GM12878 (cell line): Measurements from ENCODE around the gene NCAM1. TPM values are rescaled to one million over a fixed set of nuclear protein-coding genes. Genes with fewer than 3 reads are reported as not detected.

Source experiments
- ATAC-seq: fragments of 200-7000 bp; cut with Tn5 transposase; 3 replicates; pipeline ENCODE4 v1.9.1; 2020; ENCODE audit warnings: mild to moderate bottlenecking, moderate library complexity
- BruUV-seq: library from RNA; stranded (reverse); fragments of 400-500 nt; replicated peaks from 2 replicates; lab custom pipeline; 2021; lab: Mats Ljungman, UMichigan
- CTCF ChIA-PET: fragments of 300-600 bp; sonication (Branson Sonifier 250); formaldehyde crosslinking; extraction: SDS; loops from one replicate; lab custom pipeline; 2021; ENCODE audit warnings: inconsistent platforms; lab: Yijun Ruan, JAX
- POLR2A ChIA-PET: fragments of 350-600 bp; formaldehyde crosslinking; extraction: SDS; loops from one replicate; lab custom pipeline; 2021; ENCODE audit warnings: inconsistent platforms; lab: Charles Lee
- RAD21 ChIA-PET: fragments of 300-600 bp; sonication (Branson Sonifier 250); formaldehyde crosslinking; loops from one replicate; lab custom pipeline; 2023; ENCODE audit warnings: antibody characterized with exemption; ENCODE audit not compliant: unreplicated experiment; lab: Charles Lee
- SMC1A ChIA-PET: fragments of 300-600 bp; sonication (Branson Sonifier 250); formaldehyde crosslinking; loops from one replicate; lab custom pipeline; 2023; ENCODE audit not compliant: unreplicated experiment, uncharacterized antibody; lab: Charles Lee
- DNase-seq: peaks from one replicate; pipeline ENCODE4 v3.0.0-alpha.2; 2011; ENCODE audit warnings: low read depth, low spot score
- FAIRE-seq: peaks from 3 replicates; lab custom pipeline; 2011; peaks lifted over from hg19 to GRCh38; lab: Jason Lieb, UNC
- H2AFZ ChIP-seq: 2 replicates; pipeline ENCODE4 v1.6.0; 2011; ENCODE audit warnings: low read depth, low read length, control low read depth; ENCODE audit not compliant: control insufficient read depth
- H3K27ac ChIP-seq: 2 replicates; pipeline ENCODE4 v1.5.1; 2011; ENCODE audit warnings: control low read depth; ENCODE audit not compliant: control insufficient read depth, insufficient read depth
- H3K27me3 ChIP-seq, 2 experiments: replicated peaks in 1 of 2; 2 replicates each; pipeline versions ENCODE4 v1.6.0 to v1.6.1; 2011; ENCODE audit warnings: low read length in 1 of 2; ENCODE audit not compliant: control insufficient read depth in 2 of 2, insufficient read depth in 2 of 2
- H3K36me3 ChIP-seq, 2 experiments: 2 replicates each; pipeline ENCODE4 v1.5.1; 2011; ENCODE audit warnings: low read length in 1 of 2; ENCODE audit not compliant: control insufficient read depth in 2 of 2, insufficient read depth in 2 of 2
- H3K4me1 ChIP-seq: 2 replicates; pipeline ENCODE4 v1.6.1; 2011; ENCODE audit warnings: mild to moderate bottlenecking, low read length, moderate library complexity, mixed read lengths; ENCODE audit not compliant: control insufficient read depth, insufficient read depth
- H3K4me2 ChIP-seq: 2 replicates; pipeline ENCODE4 v1.6.0; 2011; ENCODE audit warnings: control low read depth; ENCODE audit not compliant: control insufficient read depth, insufficient read depth
- H3K4me3 ChIP-seq: fragments of 200-600 bp; sonication (generic); 2 replicates; pipeline ENCODE4 v1.5.1; 2016
- H3K79me2 ChIP-seq: 2 replicates; pipeline ENCODE4 v1.6.0; 2011; ENCODE audit warnings: low read length; ENCODE audit not compliant: control insufficient read depth, insufficient read depth
- H3K9ac ChIP-seq: 2 replicates; pipeline ENCODE4 v1.8.0; 2011; ENCODE audit warnings: low read length, control low read depth, mixed read lengths; ENCODE audit not compliant: control insufficient read depth, insufficient read depth
- H3K9me3 ChIP-seq: replicated peaks from 3 replicates; pipeline ENCODE4 v1.5.1; 2011; ENCODE audit warnings: mild to moderate bottlenecking, low read length; ENCODE audit not compliant: control insufficient read depth, insufficient read depth
- H4K20me1 ChIP-seq: 2 replicates; pipeline ENCODE4 v1.6.0; 2011; ENCODE audit not compliant: control insufficient read depth, insufficient read depth
- ASH2L ChIP-seq: fragments of 300-600, 200-600 bp; sonication (generic); IDR thresholded peaks from 2 replicates; pipeline ENCODE4 v1.6.1; 2017; ENCODE audit warnings: low read depth, mild to moderate bottlenecking, borderline replicate concordance
- CBX3 ChIP-seq: fragments of 200-600 bp; sonication (generic); IDR thresholded peaks from 2 replicates; pipeline ENCODE4 v1.6.1; 2016; ENCODE audit warnings: low read depth, borderline replicate concordance
- CREB1 ChIP-seq: IDR thresholded peaks from 2 replicates; pipeline ENCODE4 v1.6.1; 2012; ENCODE audit warnings: low read depth, mild to moderate bottlenecking, inconsistent platforms
- GABPA ChIP-seq: IDR thresholded peaks from 2 replicates; pipeline ENCODE4 v1.6.1; 2014; ENCODE audit warnings: antibody characterized with exemption, low read depth, mild to moderate bottlenecking, inconsistent platforms
- RBBP5 ChIP-seq: fragments of 200-600 bp; sonication (generic); conservative IDR thresholded peaks from 2 replicates; pipeline ENCODE4 v1.6.1; 2016
- SRF ChIP-seq, 2 experiments: IDR thresholded peaks; 2 replicates each; pipeline ENCODE4 v1.6.1; 2011; ENCODE audit warnings: low read depth in 2 of 2, low read length in 2 of 2, mild to moderate bottlenecking in 1 of 2, moderate library complexity in 1 of 2
- SUZ12 ChIP-seq: fragments of 200-600 bp; sonication (generic); IDR thresholded peaks from one replicate; pipeline ENCODE4 v1.6.1; 2018; ENCODE audit warnings: antibody characterized with exemption, mild to moderate bottlenecking; ENCODE audit not compliant: unreplicated experiment
- TBL1XR1 ChIP-seq: IDR thresholded peaks from 2 replicates; pipeline ENCODE4 v1.6.1; 2012; ENCODE audit warnings: low read depth, low read length, improper control_type of control experiment
- WGBS: methylation state at CpG from one replicate; pipeline ENCODE4 v1.1.6; 2016; ENCODE audit warnings: low lambda C conversion rate; ENCODE audit not compliant: insufficient replicate concordance, insufficient coverage; ENCODE audit errors: missing lambda C conversion rate; 5-methylcytosine and 5-hydroxymethylcytosine counted together
- in situ Hi-C: fragments of 300-500 bp; cut with MboI; formaldehyde crosslinking; loops from 9 replicates; pipeline ENCODE4 v1.14.3; 2018; ENCODE audit warnings: mixed read lengths
- intact Hi-C: fragments of 100-400 bp; cut with micrococcal nuclease; formaldehyde crosslinking; loops from one replicate; pipeline ENCODE4 v1.14.2; 2022; ENCODE audit not compliant: unreplicated experiment
- polyA plus RNA-seq, 11 experiments: library from polyadenylated mRNA; depleted of rRNA in 4 of 11; unstranded in 6 of 11; stranded (reverse) in 5 of 11; fragments of >200 nt; fragmentation: Nextera tagmentation in 4 of 11; fragmentation: Illumina TruSeq in 1 of 11; extraction: Ambion mirVana in 4 of 11; extraction: Trizol in 1 of 11; gene quantifications; 1 replicate in 1 of 11; 2 replicates in 10 of 11; pipeline versions ENCODE4 v1.2.1 to v1.2.3, GENCODE V29; 2011 to 2016; ENCODE audit warnings: inconsistent platforms in 2 of 11, missing spikeins in 2 of 11, low read depth in 1 of 11
- total RNA-seq, 4 experiments: library from RNA; depleted of rRNA in 3 of 4; stranded (reverse); fragments of >200 nt in 3 of 4; fragmentation: Illumina TruSeq in 1 of 4; extraction: Trizol in 1 of 4; gene quantifications; 2 replicates each; pipeline versions ENCODE4 v1.2.1 to v1.2.3, GENCODE V29; 2013 to 2021
- TF ChIP-seq, protein P1 (sequence below): fragments of 450-650 bp; IDR thresholded peaks from 2 replicates; pipeline ENCODE4 v1.6.1; 2017; ENCODE audit warnings: mild to moderate bottlenecking, low read depth, inconsistent platforms; ENCODE audit not compliant: poor library complexity, severe bottlenecking
- TF ChIP-seq, protein P2 (sequence below): fragments of 150-350 bp; IDR thresholded peaks from 2 replicates; pipeline ENCODE4 v1.6.1; 2014; ENCODE audit warnings: mild to moderate bottlenecking, low read depth, low read length

Gene NCAM1
- total and polyA plus RNA-seq, 10 of the 15 experiments (the other 5 are each of a cell fraction or from before 2014, with no cell fraction given): 0.10 to 0.23 (median 0.11) TPM; not detected in 7

DNA sequence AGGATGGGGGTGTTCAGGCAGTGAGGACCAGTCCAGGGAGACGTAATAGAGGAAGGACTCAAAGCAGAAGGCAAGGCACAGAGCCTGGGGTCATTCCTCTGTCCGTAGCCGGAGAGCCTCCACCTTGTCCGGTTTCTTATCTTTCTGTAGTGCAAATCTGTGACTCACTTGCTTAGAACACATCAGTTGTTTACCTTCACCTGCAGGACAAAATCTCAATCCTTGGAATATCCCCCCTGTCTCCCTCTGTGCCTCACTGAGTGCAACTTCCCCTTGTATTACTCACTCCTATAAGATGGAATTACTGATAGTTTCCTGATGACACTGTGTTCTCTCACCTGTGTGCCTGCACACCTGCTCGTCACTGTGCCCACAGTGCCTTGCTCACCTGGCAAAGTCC is 332.7 kb downstream of the NCAM1 start:
- H3K9me3 ChIP-seq: no peaks in the 10 kb centered on the region
- TF ChIP-seq RBBP5: no peak
- no peak for TF ChIP-seq SRF (IDR thresholded peaks at IDR 0.05; ENCODE audit: low read depth in 2 of 2, low read length in 2 of 2)
- TF ChIP-seq CREB1: no peak
- TF ChIP-seq GABPA: no peak
- TF ChIP-seq ASH2L: no peak
- TF ChIP-seq, protein P1, sequence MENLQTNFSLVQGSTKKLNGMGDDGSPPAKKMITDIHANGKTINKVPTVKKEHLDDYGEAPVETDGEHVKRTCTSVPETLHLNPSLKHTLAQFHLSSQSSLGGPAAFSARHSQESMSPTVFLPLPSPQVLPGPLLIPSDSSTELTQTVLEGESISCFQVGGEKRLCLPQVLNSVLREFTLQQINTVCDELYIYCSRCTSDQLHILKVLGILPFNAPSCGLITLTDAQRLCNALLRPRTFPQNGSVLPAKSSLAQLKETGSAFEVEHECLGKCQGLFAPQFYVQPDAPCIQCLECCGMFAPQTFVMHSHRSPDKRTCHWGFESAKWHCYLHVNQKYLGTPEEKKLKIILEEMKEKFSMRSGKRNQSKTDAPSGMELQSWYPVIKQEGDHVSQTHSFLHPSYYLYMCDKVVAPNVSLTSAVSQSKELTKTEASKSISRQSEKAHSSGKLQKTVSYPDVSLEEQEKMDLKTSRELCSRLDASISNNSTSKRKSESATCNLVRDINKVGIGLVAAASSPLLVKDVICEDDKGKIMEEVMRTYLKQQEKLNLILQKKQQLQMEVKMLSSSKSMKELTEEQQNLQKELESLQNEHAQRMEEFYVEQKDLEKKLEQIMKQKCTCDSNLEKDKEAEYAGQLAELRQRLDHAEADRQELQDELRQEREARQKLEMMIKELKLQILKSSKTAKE: no peak
- no peak for TF ChIP-seq SUZ12
- TF ChIP-seq, protein P2, sequence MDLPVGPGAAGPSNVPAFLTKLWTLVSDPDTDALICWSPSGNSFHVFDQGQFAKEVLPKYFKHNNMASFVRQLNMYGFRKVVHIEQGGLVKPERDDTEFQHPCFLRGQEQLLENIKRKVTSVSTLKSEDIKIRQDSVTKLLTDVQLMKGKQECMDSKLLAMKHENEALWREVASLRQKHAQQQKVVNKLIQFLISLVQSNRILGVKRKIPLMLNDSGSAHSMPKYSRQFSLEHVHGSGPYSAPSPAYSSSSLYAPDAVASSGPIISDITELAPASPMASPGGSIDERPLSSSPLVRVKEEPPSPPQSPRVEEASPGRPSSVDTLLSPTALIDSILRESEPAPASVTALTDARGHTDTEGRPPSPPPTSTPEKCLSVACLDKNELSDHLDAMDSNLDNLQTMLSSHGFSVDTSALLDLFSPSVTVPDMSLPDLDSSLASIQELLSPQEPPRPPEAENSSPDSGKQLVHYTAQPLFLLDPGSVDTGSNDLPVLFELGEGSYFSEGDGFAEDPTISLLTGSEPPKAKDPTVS: no peak
- no peak for TF ChIP-seq CBX3
- TF ChIP-seq TBL1XR1: no peak
- TF ChIP-seq, all 136 proteins: peak for 0
- RAD21 ChIA-PET: no interaction called here
- Histone ChIP-seq H3K9ac (no peak overlapping the region), H3K4me1 (no peaks in the 10 kb centered on the region), H3K4me2 (no peak overlapping the region), H3K79me2 (no peaks in the 10 kb centered on the region), H2AFZ (no peak overlapping the region), H3K36me3 (no peaks in the 10 kb centered on the region), H3K4me3 (no peak overlapping the region), H3K27me3 (peaks cover 0 to 2% of the 10 kb centered on the region in 2 experiments; a peak in 1 of 4 replicates), H3K27ac (no peak overlapping the region), H4K20me1 (no peaks in the 10 kb centered on the region)
- no peak for FAIRE-seq
- ATAC-seq: no peak
- SMC1A ChIA-PET: no interaction called here
- POLR2A ChIA-PET: no interaction called here
- BruUV-seq: no TSS peak
- WGBS: 45% methylated on average over 5 of the region's 5 CpGs
- intact Hi-C loops (no loop called here), in situ Hi-C loops (loop anchor here (5.0 kb wide), 2 partner anchors 707 to 1007 kb away; no protein-coding TSS in a partner anchor)
- no peak for DNase-seq
- CTCF ChIA-PET: no interaction called here
